ENCODE results near the gene FLNC.

Gene FLNC

GRCh38 chr7:128892521-128893250 is 62.5 kb downstream of the FLNC start:
- Histone ChIP-seq H3K36me3 (ENCODE audit: insufficient read depth, low read length) (no peaks in the 10 kb centered on the region), H3K9me2 (replicated peaks; ENCODE audit: low read depth, low read length) (no peaks in the 10 kb centered on the region), H3K9me3 (ENCODE audit: insufficient read depth, low read depth, low read length) (no peaks in the 10 kb centered on the region), H3K27me3 (ENCODE audit: insufficient read depth, low read length, poor library complexity, severe bottlenecking) (no peaks in the 10 kb centered on the region), H3K4me3 (ENCODE audit: low read length, poor library complexity, severe bottlenecking) (no peak overlapping the region), H2AFZ (ENCODE audit: low read length) (no peak overlapping the region), H4K20me1 (ENCODE audit: insufficient read depth, low read length, poor library complexity, severe bottlenecking) (no peaks in the 10 kb centered on the region), H3F3A (ENCODE audit: low read depth) (no peaks in the 10 kb centered on the region), H3K9ac (ENCODE audit: low read depth, low read length, poor library complexity, severe bottlenecking) (no peak overlapping the region), H3K4me1 (ENCODE audit: insufficient read depth, low read length, poor library complexity, severe bottlenecking) (no peaks in the 10 kb centered on the region), H3K4me2 (ENCODE audit: low read depth, low read length, poor library complexity, severe bottlenecking) (no peak overlapping the region), H3K79me2 (ENCODE audit: insufficient read depth, low read length) (no peaks in the 10 kb centered on the region)
- no peak for TF ChIP-seq EZH2phosphoT487 (IDR thresholded peaks at IDR 0.05; ENCODE audit: borderline replicate concordance)
- TF ChIP-seq CTCF (conservative IDR thresholded peaks at IDR 0.05; ENCODE audit: low read length): no peak

GRCh38 chr7:128893251-128894100 is 63.3 kb downstream of the FLNC start:
- Histone ChIP-seq H3K9ac (ENCODE audit: low read depth, low read length, poor library complexity, severe bottlenecking) (no peak overlapping the region), H2AFZ (ENCODE audit: low read length) (no peak overlapping the region), H4K20me1 (ENCODE audit: insufficient read depth, low read length, poor library complexity, severe bottlenecking) (no peaks in the 10 kb centered on the region), H3K4me1 (ENCODE audit: insufficient read depth, low read length, poor library complexity, severe bottlenecking) (no peaks in the 10 kb centered on the region), H3K9me3 (ENCODE audit: insufficient read depth, low read depth, low read length) (no peaks in the 10 kb centered on the region), H3K4me2 (ENCODE audit: low read depth, low read length, poor library complexity, severe bottlenecking) (no peak overlapping the region), H3K4me3 (ENCODE audit: low read length, poor library complexity, severe bottlenecking) (no peak overlapping the region), H3F3A (ENCODE audit: low read depth) (no peaks in the 10 kb centered on the region), H3K36me3 (ENCODE audit: insufficient read depth, low read length) (no peaks in the 10 kb centered on the region), H3K79me2 (ENCODE audit: insufficient read depth, low read length) (no peaks in the 10 kb centered on the region), H3K27me3 (ENCODE audit: insufficient read depth, low read length, poor library complexity, severe bottlenecking) (no peaks in the 10 kb centered on the region), H3K9me2 (replicated peaks; ENCODE audit: low read depth, low read length) (no peaks in the 10 kb centered on the region)
- no peak for TF ChIP-seq CTCF (conservative IDR thresholded peaks at IDR 0.05; ENCODE audit: low read length)
- no peak for TF ChIP-seq EZH2phosphoT487 (IDR thresholded peaks at IDR 0.05; ENCODE audit: borderline replicate concordance)

- no peaks in the 10 kb centered on the region for H4K20me1 ChIP-seq (ENCODE audit: insufficient read depth, low read length, poor library complexity, severe bottlenecking)
- H2AFZ ChIP-seq (ENCODE audit: low read length): no peak overlapping the region
- no peak for TF ChIP-seq CTCF (conservative IDR thresholded peaks at IDR 0.05; ENCODE audit: low read length)
- TF ChIP-seq EZH2phosphoT487 (IDR thresholded peaks at IDR 0.05; ENCODE audit: borderline replicate concordance): no peak
- no peaks in the 10 kb centered on the region for H3K36me3 ChIP-seq (ENCODE audit: insufficient read depth, low read length)
- H3K27me3 ChIP-seq (ENCODE audit: insufficient read depth, low read length, poor library complexity, severe bottlenecking): no peaks in the 10 kb centered on the region
- H3K9me2 ChIP-seq (replicated peaks; ENCODE audit: low read depth, low read length): no peaks in the 10 kb centered on the region
- no peak overlapping the region for H3K4me3 ChIP-seq (ENCODE audit: low read length, poor library complexity, severe bottlenecking)
- no peaks in the 10 kb centered on the region for H3F3A ChIP-seq (ENCODE audit: low read depth)
- H3K79me2 ChIP-seq (ENCODE audit: insufficient read depth, low read length): no peaks in the 10 kb centered on the region
- H3K4me1 ChIP-seq (ENCODE audit: insufficient read depth, low read length, poor library complexity, severe bottlenecking): no peaks in the 10 kb centered on the region
- no peaks in the 10 kb centered on the region for H3K9me3 ChIP-seq (ENCODE audit: insufficient read depth, low read depth, low read length)
- no peak overlapping the region for H3K9ac ChIP-seq (ENCODE audit: low read depth, low read length, poor library complexity, severe bottlenecking)
- H3K4me2 ChIP-seq (ENCODE audit: low read depth, low read length, poor library complexity, severe bottlenecking): no peak overlapping the region
Measured at GRCh38 chr7:128894101-128894440, 63.9 kb downstream of the FLNC start.
